Transverse colon (tissue), 4 donors: Measurements from ENCODE around the gene TRIM61. TPM values are rescaled to one million over a fixed set of nuclear protein-coding genes. Genes with fewer than 3 reads are reported as not detected.
"Not testable (repeated sequence)": the region's sequence is repeated elsewhere in the genome, so short reads cannot be mapped to it uniquely, and the experiment has no call there.

ENCODE experiments used
- DNase-seq: peaks from one replicate; pipeline ENCODE4 v3.0.0-alpha.2; 2019
- H3K27ac ChIP-seq, 4 donors: fragments of 200-600 bp; sonication (generic); 2 replicates each; pipeline ENCODE4 v1.5.1; 2016 to 2018; ENCODE audit warnings: inconsistent platforms in 4 of 4
- H3K27me3 ChIP-seq: fragments of 200-600 bp; sonication (generic); 2 replicates; pipeline ENCODE4 v1.5.1; 2017; ENCODE audit warnings: inconsistent platforms
- H3K36me3 ChIP-seq, 4 donors: fragments of 200-600 bp; sonication (generic); 2 replicates each; pipeline ENCODE4 v1.5.1; 2017 to 2019; ENCODE audit warnings: inconsistent platforms in 4 of 4
- H3K4me1 ChIP-seq, 4 donors: fragments of 200-600 bp; sonication (generic); 2 replicates each; pipeline ENCODE4 v1.5.1; 2017 to 2020; ENCODE audit warnings: inconsistent platforms in 4 of 4
- H3K4me3 ChIP-seq, 4 donors: fragments of 200-600 bp; sonication (generic); 1 replicate in 1 of 4; 2 replicates in 3 of 4; pipeline versions ENCODE4 v1.5.1 to v1.6.1; 2017 to 2019; ENCODE audit warnings: inconsistent platforms in 4 of 4
- H3K9me3 ChIP-seq, 2 donors: fragments of 200-600 bp; sonication (generic); 2 replicates each; pipeline ENCODE4 v1.5.1; 2017 to 2019; ENCODE audit warnings: inconsistent platforms in 2 of 2
- EP300 ChIP-seq: sonication (generic); formaldehyde crosslinking; IDR thresholded peaks from one replicate; pipeline ENCODE4 v1.6.1; 2017; ENCODE audit warnings: antibody characterized with exemption, low read depth
- POLR2A ChIP-seq: fragments of 450-650 bp; IDR thresholded peaks from one replicate; pipeline ENCODE4 v1.6.1; 2016; ENCODE audit warnings: antibody characterized with exemption, mild to moderate bottlenecking, moderate library complexity
- POLR2AphosphoS5 ChIP-seq, 3 donors: sonication (generic); formaldehyde crosslinking; IDR thresholded peaks; one replicate each; pipeline ENCODE4 v1.6.1; 2016; ENCODE audit warnings: antibody characterized with exemption in 3 of 3
- WGBS, 2 donors: methylation state at CpG; one replicate each; pipeline ENCODE4 v1.1.5; 2018; ENCODE audit warnings: low coverage in 1 of 2; 5-methylcytosine and 5-hydroxymethylcytosine counted together
- in situ Hi-C, 4 donors: fragments of 200-750 bp; cut with MboI; loops; one replicate each; pipeline versions ENCODE4 v1.15.0 to v1.15.1; 2017; ENCODE audit warnings: low sequenced_read_pairs in 3 of 4, low pct_ligation_motif_present in 1 of 4, low pct_unique_long_range_greater_than_20kb in 1 of 4
- intact Hi-C: fragments of 100-400 bp; cut with DNase I; formaldehyde crosslinking; loops from one replicate; pipeline ENCODE4 v1.15.1; 2023; ENCODE audit warnings: low total_unique reads
- total RNA-seq, 4 donors: library from RNA; depleted of rRNA; stranded (reverse); fragments of >200 nt; gene quantifications; one replicate each; pipeline ENCODE4 v1.1.0, GENCODE V29; 2016
- TF ChIP-seq, protein P1 (sequence below), 5 experiments: fragments of 200-600 bp in 3 of 5; fragments of 450-650 bp in 2 of 5; sonication (generic) in 3 of 5; IDR thresholded peaks; 1 replicate in 2 of 5; 2 replicates in 3 of 5; pipeline ENCODE4 v1.5.1; 2016 to 2017; ENCODE audit warnings: antibody characterized with exemption in 5 of 5, inconsistent platforms in 3 of 5, mild to moderate bottlenecking in 2 of 5, moderate library complexity in 1 of 5

TRIM61 gene
- total RNA-seq, 4 donors from 2014 or later: not detected

- in situ Hi-C loops: no loop called here
- H3K4me3 ChIP-seq: no peak overlapping the region
- intact Hi-C loops: no loop called here
- TF ChIP-seq EP300 (no peak), POLR2AphosphoS5 (IDR thresholded peaks at IDR 0.05) (no peak), POLR2A (no peak)
- TF ChIP-seq, protein P1, sequence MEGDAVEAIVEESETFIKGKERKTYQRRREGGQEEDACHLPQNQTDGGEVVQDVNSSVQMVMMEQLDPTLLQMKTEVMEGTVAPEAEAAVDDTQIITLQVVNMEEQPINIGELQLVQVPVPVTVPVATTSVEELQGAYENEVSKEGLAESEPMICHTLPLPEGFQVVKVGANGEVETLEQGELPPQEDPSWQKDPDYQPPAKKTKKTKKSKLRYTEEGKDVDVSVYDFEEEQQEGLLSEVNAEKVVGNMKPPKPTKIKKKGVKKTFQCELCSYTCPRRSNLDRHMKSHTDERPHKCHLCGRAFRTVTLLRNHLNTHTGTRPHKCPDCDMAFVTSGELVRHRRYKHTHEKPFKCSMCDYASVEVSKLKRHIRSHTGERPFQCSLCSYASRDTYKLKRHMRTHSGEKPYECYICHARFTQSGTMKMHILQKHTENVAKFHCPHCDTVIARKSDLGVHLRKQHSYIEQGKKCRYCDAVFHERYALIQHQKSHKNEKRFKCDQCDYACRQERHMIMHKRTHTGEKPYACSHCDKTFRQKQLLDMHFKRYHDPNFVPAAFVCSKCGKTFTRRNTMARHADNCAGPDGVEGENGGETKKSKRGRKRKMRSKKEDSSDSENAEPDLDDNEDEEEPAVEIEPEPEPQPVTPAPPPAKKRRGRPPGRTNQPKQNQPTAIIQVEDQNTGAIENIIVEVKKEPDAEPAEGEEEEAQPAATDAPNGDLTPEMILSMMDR (IDR thresholded peaks at IDR 0.05): no peak
- DNase-seq: no peak
- H3K4me1 ChIP-seq: no peaks in the 10 kb centered on the region
- H3K27ac ChIP-seq: no peak overlapping the region
- H3K36me3 ChIP-seq: no peaks in the 10 kb centered on the region
- H3K27me3 ChIP-seq: no peaks in the 10 kb centered on the region
- no peaks in the 10 kb centered on the region for H3K9me3 ChIP-seq
- 73 to 75% methylated on average over 5 of the region's 5 CpGs for WGBS, 2 donors
These were observed 32.3 kb downstream of the TRIM61 start for GRCh38 chr4:164945146-164945545.

DNA sequence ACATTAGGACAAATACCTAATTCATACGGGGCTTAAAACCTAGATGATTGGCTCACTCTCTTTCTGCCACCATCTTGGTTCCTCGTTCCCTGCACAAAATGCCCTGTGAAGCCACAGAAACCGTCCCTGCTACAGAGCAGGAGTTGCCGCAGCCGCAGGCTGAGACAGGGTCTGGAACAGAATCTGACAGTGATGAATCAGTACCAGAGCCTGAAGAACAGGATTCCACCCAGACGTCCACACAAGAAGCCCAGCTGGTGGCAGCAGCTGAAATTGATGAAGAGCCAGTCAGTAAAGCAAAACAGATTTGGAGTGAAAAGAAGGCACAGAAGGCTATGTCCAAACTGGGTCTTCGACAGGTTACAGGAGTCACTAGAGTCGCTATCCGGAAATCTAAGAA lies 34.3 kb downstream of the TRIM61 start:
- in situ Hi-C loops: no loop called here
- WGBS, 2 donors: 83 to 84% methylated on average over 3 to 9 of the region's 9 CpGs

DNA sequence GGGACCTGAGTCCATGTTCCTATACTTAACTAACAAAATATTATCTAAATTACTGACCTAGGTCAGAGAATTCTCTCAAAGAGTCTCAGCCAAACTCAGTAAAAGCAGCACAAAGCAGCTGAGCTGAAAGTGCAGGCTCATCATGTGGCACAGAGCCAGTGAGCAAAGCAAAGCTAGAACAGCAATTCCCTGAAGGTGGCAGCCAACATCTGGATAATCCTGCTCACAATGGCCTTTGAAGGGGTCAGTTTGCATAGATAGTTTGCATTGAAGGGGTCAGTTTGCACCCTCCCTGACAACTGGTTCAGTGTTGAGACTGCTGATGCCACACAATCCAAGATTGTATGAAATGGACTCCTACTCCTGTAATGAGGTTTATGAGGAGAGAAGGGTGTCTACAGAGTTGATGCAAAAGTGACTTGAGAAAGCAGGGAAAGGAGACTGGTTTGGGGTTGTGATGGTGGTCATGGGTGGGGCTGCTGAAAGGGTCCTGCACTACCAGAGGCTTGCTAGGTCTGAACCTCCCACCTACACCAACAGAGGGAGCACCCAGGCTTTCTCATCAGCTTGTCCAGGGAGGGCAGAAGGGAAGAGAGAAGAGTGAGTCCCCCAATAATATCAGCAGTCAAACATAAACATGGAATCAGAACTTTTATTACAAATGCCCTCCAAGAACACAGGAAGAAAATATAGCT lies 39.7 kb downstream of the TRIM61 start:
- intact Hi-C loops (no loop called here), in situ Hi-C loops (no loop called here)
- DNase-seq: no peak

More for the DNA sequence above, 34.3 kb downstream of the TRIM61 start:
- TF ChIP-seq, protein P1 (IDR thresholded peaks at IDR 0.05): no peak
- TF ChIP-seq POLR2A: no peak
- no peak for TF ChIP-seq POLR2AphosphoS5 (IDR thresholded peaks at IDR 0.05)
- no peak for TF ChIP-seq EP300
- intact Hi-C loops: no loop called here
- H3K27me3 ChIP-seq: no peaks in the 10 kb centered on the region
- DNase-seq: no peak
- no peaks in the 10 kb centered on the region for H3K4me1 ChIP-seq
- H3K9me3 ChIP-seq: no peaks in the 10 kb centered on the region
- no peak overlapping the region for H3K4me3 ChIP-seq
- no peaks in the 10 kb centered on the region for H3K36me3 ChIP-seq
- no peak overlapping the region for H3K27ac ChIP-seq

DNA sequence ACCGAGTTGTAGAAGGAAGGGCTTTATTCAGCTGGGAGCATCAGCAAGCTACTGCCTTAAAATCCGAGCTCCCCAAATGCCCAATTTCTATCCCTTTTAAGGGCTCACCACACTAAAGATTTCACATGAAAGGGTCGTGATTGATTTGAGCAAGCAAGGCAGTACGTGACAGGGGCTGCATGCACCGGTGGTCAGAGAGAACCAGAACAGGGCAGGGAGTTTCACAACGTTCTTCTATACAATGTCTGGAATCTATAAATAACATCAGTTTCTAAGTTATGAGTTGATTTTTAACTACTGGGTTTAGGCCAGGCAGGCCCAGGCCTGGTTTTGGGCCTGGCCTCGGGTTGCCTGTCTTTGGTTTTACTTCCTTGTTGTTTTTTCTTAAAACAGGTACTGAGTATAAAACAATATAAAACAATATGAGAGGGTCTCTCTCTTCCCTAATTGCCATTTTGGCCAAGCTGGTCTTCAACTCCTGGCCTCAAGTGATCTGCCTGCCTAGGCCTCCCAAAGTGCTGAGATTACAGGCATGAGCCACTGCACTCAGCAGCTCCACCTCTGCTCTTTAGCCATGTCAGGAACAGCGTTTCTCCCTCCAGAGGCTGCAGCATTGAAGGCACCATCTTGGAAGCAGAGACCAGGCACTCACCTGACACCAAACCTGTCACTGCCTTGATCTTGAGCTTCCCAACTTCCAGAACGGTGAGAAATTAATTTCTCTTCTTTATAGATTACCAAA lies 41.4 kb downstream of the TRIM61 start:
- H3K36me3 ChIP-seq, DNase-seq, in situ Hi-C loops, intact Hi-C loops, H3K27ac ChIP-seq, H3K4me1 ChIP-seq, H3K27me3 ChIP-seq, H3K9me3 ChIP-seq, H3K4me3 ChIP-seq: not testable (repeated sequence)
- WGBS, 2 donors: 68 to 69% methylated on average over 3 to 9 of the region's 9 CpGs

More for the DNA sequence above, 39.7 kb downstream of the TRIM61 start:
- Histone ChIP-seq H3K27ac (no peak overlapping the region), H3K4me3 (no peak overlapping the region), H3K27me3 (no peaks in the 10 kb centered on the region), H3K4me1 (no peaks in the 10 kb centered on the region), H3K36me3 (no peaks in the 10 kb centered on the region), H3K9me3 (no peaks in the 10 kb centered on the region)
- TF ChIP-seq POLR2A: no peak

GRCh38 chr4:164935363-164935762 lies 42.1 kb downstream of the TRIM61 start:
- Histone ChIP-seq H3K27ac (no peak overlapping the region), H3K36me3 (no peaks in the 10 kb centered on the region), H3K27me3 (no peaks in the 10 kb centered on the region), H3K4me3 (no peak overlapping the region), H3K9me3 (no peaks in the 10 kb centered on the region), H3K4me1 (peaks cover 0 to 6% (median 0%) of the 10 kb centered on the region in 4 donors)
- intact Hi-C loops (no loop called here), in situ Hi-C loops (no loop called here)
- TF ChIP-seq POLR2A (no peak), POLR2AphosphoS5 (IDR thresholded peaks at IDR 0.05) (no peak), EP300 (no peak)
- TF ChIP-seq, protein P1 (IDR thresholded peaks at IDR 0.05): no peak
- no peak for DNase-seq
- WGBS, 2 donors: 57% methylated on average over 1 of the region's 1 CpG
